ENCODE measurements around the gene PPP6R2. TPM values are rescaled to one million over a fixed set of nuclear protein-coding genes. Genes with fewer than 3 reads are reported as not detected.

Gene PPP6R2
- total and polyA plus RNA-seq, 2 donors (not counting 3 experiments of a cell fraction or from before 2014, with no cell fraction given), result 38.6 to 54.6 TPM

DNA sequence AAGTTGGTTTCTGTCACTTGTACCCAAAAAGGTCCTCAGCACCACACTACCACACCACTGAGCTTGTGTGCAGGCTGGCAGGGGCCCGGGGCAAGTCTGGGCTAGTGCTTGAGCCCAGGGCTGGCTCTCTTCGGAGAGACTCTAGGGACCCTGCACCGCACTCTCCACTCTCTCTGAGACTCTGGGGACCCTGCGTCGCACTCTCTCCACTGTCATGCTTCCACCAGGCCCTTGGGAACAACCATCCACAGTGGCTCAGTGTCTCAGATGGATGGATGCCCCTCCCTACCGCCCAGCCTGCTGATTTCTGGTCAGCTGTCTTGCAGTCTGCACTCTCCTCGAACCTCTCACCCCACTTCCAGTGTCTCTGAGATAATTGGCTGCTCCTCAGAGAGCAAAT, 133.7 kb downstream of the PPP6R2 start:
- CTCF ChIA-PET, result no interaction called here
- dilution Hi-C loops (cut with MboI; ENCODE audit: extremely low pct_ligation_motif_present, low sequenced_read_pairs), result no loop called here
- POLR2A ChIA-PET, result no interaction called here

DNA sequence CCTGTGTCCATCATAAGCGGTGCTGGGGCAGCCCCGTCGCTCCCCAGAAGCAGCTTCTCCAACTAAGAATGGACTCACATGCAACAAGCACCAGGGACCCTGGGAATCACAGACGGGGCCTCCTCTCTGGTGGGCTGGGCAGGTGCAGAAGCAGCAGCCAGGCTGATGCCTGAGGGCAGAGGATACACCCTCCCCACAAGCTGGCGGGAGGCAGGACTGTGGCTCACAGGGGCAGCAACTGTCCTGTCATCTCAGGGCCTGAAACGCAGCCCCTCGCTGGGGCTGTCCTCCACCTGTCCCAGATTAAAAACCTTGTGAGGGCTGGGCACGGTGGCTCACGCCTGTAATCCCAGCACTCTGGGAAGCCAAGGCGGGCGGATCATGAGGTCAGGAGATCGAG, 134.8 kb downstream of the PPP6R2 start:
- Histone ChIP-seq H3K9me1 (replicated peaks; ENCODE audit: control insufficient read depth, extremely low read depth, insufficient read depth, low read length) (no peaks in the 10 kb centered on the region), H3K4me2 (ENCODE audit: insufficient read depth, low read length) (no peak overlapping the region), H4K20me1 (replicated peaks; ENCODE audit: control insufficient read depth, extremely low read depth, insufficient read depth, low read length) (no peaks in the 10 kb centered on the region), H3K9ac (replicated peaks; ENCODE audit: extremely low read depth, insufficient read depth, low read length) (no peak overlapping the region), H3K79me2 (ENCODE audit: control insufficient read depth, insufficient read depth, low read length) (peaks cover 13% of the 10 kb centered on the region), H3K27ac (ENCODE audit: insufficient read depth, low read depth, low read length) (no peak overlapping the region), H3K4me3 (replicated peaks in 1 of 3; ENCODE audit: insufficient read depth in 1 of 3, low read depth in 1 of 3, low read length in 3 of 3) (no peak overlapping the region), H3K4me1 (ENCODE audit: control insufficient read depth, extremely low read depth, insufficient read depth, low read length) (peaks cover 9% of the 10 kb centered on the region), H3K9me3 (replicated peaks; ENCODE audit: control insufficient read depth, insufficient read depth, low read length) (no peaks in the 10 kb centered on the region), H2AFZ (ENCODE audit: low read depth, low read length) (no peak overlapping the region), H3K36me3 (ENCODE audit: control insufficient read depth in 2 of 2, extremely low read depth in 1 of 2, insufficient read depth in 2 of 2, low read length in 2 of 2) (no peaks in the 10 kb centered on the region), H3K27me3 (ENCODE audit: control insufficient read depth in 2 of 2, insufficient read depth in 2 of 2, low read length in 2 of 2) (peaks cover 10 to 22% of the 10 kb centered on the region in 2 experiments)
- intact Hi-C loops (cut with micrococcal nuclease), result no loop called here
- DNase-seq (ENCODE audit: low read depth, low spot score) (no peak), FAIRE-seq (no peak)
- TF ChIP-seq FOS (IDR thresholded peaks at IDR 0.05; ENCODE audit: borderline replicate concordance, insufficient read depth, low read length), result no peak
- no peak for TF ChIP-seq POLR2AphosphoS5 (IDR thresholded peaks at IDR 0.05; ENCODE audit: insufficient read depth, low read depth, low read length)
- no peak for TF ChIP-seq EZH2 (IDR thresholded peaks at IDR 0.05; ENCODE audit: borderline replicate concordance, low read depth, low read length, severe bottlenecking)
- TF ChIP-seq POLR2A (IDR thresholded peaks at IDR 0.05; ENCODE audit: low read depth, low read length), result no peak
- TF ChIP-seq MAX (IDR thresholded peaks at IDR 0.05; ENCODE audit: insufficient read depth, insufficient read length), result no peak
- no peak for TF ChIP-seq MYC (IDR thresholded peaks at IDR 0.05; ENCODE audit: low read depth, low read length)
- no peak for TF ChIP-seq GATA2 (IDR thresholded peaks at IDR 0.05; ENCODE audit: insufficient read depth, insufficient read length, low read depth, low read length)
- TF ChIP-seq, protein P1, sequence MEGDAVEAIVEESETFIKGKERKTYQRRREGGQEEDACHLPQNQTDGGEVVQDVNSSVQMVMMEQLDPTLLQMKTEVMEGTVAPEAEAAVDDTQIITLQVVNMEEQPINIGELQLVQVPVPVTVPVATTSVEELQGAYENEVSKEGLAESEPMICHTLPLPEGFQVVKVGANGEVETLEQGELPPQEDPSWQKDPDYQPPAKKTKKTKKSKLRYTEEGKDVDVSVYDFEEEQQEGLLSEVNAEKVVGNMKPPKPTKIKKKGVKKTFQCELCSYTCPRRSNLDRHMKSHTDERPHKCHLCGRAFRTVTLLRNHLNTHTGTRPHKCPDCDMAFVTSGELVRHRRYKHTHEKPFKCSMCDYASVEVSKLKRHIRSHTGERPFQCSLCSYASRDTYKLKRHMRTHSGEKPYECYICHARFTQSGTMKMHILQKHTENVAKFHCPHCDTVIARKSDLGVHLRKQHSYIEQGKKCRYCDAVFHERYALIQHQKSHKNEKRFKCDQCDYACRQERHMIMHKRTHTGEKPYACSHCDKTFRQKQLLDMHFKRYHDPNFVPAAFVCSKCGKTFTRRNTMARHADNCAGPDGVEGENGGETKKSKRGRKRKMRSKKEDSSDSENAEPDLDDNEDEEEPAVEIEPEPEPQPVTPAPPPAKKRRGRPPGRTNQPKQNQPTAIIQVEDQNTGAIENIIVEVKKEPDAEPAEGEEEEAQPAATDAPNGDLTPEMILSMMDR (IDR thresholded peaks at IDR 0.05; ENCODE audit: extremely low read depth in 1 of 2, insufficient read depth in 1 of 2, low read depth in 1 of 2, low read length in 2 of 2), result no peak
- ChIA-PET CTCF (interaction anchor here (1.0 kb wide), 1 partner anchor 30 kb away, joined by 3 read pairs; the partner anchor contains the start of gene LMF2), POLR2A (no interaction called here)
- no TSS peak for BruUV-seq (replicated peaks)
- dilution Hi-C loops (cut with MboI; ENCODE audit: extremely low pct_ligation_motif_present, low sequenced_read_pairs), result no loop called here

More for the DNA sequence above, 133.7 kb downstream of the PPP6R2 start:
- H3K4me2 ChIP-seq (ENCODE audit: insufficient read depth, low read length), result no peak overlapping the region
- no peak overlapping the region for H3K9ac ChIP-seq (replicated peaks; ENCODE audit: extremely low read depth, insufficient read depth, low read length)
- BruUV-seq (replicated peaks), result no TSS peak
- H3K27ac ChIP-seq (ENCODE audit: insufficient read depth, low read depth, low read length), result no peak overlapping the region
- H3K4me3 ChIP-seq (replicated peaks in 1 of 3; ENCODE audit: insufficient read depth in 1 of 3, low read depth in 1 of 3, low read length in 3 of 3), result no peak overlapping the region
- H3K9me1 ChIP-seq (replicated peaks; ENCODE audit: control insufficient read depth, extremely low read depth, insufficient read depth, low read length), result no peaks in the 10 kb centered on the region
- H2AFZ ChIP-seq (ENCODE audit: low read depth, low read length), result no peak overlapping the region
- no peak for DNase-seq (ENCODE audit: low read depth, low spot score)
- TF ChIP-seq, protein P1 (IDR thresholded peaks at IDR 0.05; ENCODE audit: extremely low read depth in 1 of 2, insufficient read depth in 1 of 2, low read depth in 1 of 2, low read length in 2 of 2), result no peak
- no peak for TF ChIP-seq FOS (IDR thresholded peaks at IDR 0.05; ENCODE audit: borderline replicate concordance, insufficient read depth, low read length)
- no peak for TF ChIP-seq MYC (IDR thresholded peaks at IDR 0.05; ENCODE audit: low read depth, low read length)
- no peak for TF ChIP-seq JUN (IDR thresholded peaks at IDR 0.05; ENCODE audit: borderline replicate concordance, insufficient read depth, insufficient read length, low read depth)
- TF ChIP-seq EZH2 (IDR thresholded peaks at IDR 0.05; ENCODE audit: borderline replicate concordance, low read depth, low read length, severe bottlenecking), result no peak
- intact Hi-C loops (cut with micrococcal nuclease), result no loop called here
- H3K9me3 ChIP-seq (replicated peaks; ENCODE audit: control insufficient read depth, insufficient read depth, low read length), result no peaks in the 10 kb centered on the region
- H3K36me3 ChIP-seq (ENCODE audit: control insufficient read depth in 2 of 2, extremely low read depth in 1 of 2, insufficient read depth in 2 of 2, low read length in 2 of 2), result no peaks in the 10 kb centered on the region
- H3K27me3 ChIP-seq (ENCODE audit: control insufficient read depth in 2 of 2, insufficient read depth in 2 of 2, low read length in 2 of 2), result peaks cover 10 to 18% of the 10 kb centered on the region in 2 experiments
- H4K20me1 ChIP-seq (replicated peaks; ENCODE audit: control insufficient read depth, extremely low read depth, insufficient read depth, low read length), result peaks cover 3% of the 10 kb centered on the region
- H3K4me1 ChIP-seq (ENCODE audit: control insufficient read depth, extremely low read depth, insufficient read depth, low read length), result peaks cover 9% of the 10 kb centered on the region
- FAIRE-seq, result no peak
- H3K79me2 ChIP-seq (ENCODE audit: control insufficient read depth, insufficient read depth, low read length), result peaks cover 24% of the 10 kb centered on the region
